ENCODE data around the gene EIF1B.

Gene EIF1B
- long read RNA-seq, transcript EIF1B-201 (4 exons, 1,010 nt), result major isoform, 77 of 85 reads
- long read RNA-seq, partial matches to known transcripts, result 7 of 85 reads
- long read RNA-seq, other reads (novel, unspliced or antisense), result 0 of 85 reads

DNA sequence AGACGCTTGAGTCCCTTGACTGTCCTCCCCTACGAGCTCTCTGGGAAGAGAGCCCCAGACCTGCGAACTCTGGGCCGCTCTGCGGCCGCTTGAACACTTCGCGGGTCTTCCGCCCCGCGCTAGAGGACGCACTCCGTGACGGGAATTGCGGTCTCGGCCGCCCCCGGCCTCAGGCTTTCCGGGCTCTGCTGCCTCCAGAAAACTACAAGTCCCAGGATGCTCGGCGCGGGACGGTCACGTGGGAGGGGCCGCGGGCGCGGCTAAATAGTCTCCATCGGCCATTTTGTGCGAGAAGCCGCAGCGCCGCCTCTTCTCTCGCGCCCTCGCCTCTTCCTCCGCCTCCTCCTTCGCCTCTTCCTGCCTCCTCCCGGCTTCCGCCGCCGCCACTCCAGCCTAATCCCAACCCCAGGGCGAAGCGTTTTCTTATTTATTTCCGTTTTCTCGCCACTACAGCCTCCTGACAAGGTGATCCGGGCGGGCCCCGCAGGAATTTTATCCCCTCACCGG lies at the start of gene EIF1B:
Gene EIF1B (plus strand): TSS at position 290 of the 507 bp plus-strand sequence. CDS start 235 bp downstream, outside the sequence.
- Histone ChIP-seq H3K4me3 (replicated peaks; ENCODE audit: insufficient read depth, low read length) (peak within 1 kb of the TSS; percentile 85), H3K27ac (replicated peaks) (peak within 1 kb of the TSS; percentile 90), H3K27me3 (ENCODE audit: insufficient read depth, poor library complexity, severe bottlenecking) (no peaks in the 10 kb centered on the region)
- peak; percentile 90 to 98 for DNase-seq (ENCODE audit: low read depth in 1 of 2, low spot score in 1 of 2)
- TF ChIP-seq, protein P1, sequence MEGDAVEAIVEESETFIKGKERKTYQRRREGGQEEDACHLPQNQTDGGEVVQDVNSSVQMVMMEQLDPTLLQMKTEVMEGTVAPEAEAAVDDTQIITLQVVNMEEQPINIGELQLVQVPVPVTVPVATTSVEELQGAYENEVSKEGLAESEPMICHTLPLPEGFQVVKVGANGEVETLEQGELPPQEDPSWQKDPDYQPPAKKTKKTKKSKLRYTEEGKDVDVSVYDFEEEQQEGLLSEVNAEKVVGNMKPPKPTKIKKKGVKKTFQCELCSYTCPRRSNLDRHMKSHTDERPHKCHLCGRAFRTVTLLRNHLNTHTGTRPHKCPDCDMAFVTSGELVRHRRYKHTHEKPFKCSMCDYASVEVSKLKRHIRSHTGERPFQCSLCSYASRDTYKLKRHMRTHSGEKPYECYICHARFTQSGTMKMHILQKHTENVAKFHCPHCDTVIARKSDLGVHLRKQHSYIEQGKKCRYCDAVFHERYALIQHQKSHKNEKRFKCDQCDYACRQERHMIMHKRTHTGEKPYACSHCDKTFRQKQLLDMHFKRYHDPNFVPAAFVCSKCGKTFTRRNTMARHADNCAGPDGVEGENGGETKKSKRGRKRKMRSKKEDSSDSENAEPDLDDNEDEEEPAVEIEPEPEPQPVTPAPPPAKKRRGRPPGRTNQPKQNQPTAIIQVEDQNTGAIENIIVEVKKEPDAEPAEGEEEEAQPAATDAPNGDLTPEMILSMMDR (IDR thresholded peaks at IDR 0.05; ENCODE audit: insufficient read depth, low read length), result peak; percentile 62
- peak; percentile 62; the same call in 1 of the 2 replicates for TF ChIP-seq GABPA (IDR thresholded peaks at IDR 0.05; ENCODE audit: low read depth)
- peak; percentile 62 for TF ChIP-seq POLR2AphosphoS5 (IDR thresholded peaks at IDR 0.05; ENCODE audit: low read depth)
- TF ChIP-seq SPI1 (IDR thresholded peaks at IDR 0.05; ENCODE audit: borderline replicate concordance, low read depth), result peak; percentile 11; the same call in 1 of the 2 replicates
- TF ChIP-seq, protein P2, sequence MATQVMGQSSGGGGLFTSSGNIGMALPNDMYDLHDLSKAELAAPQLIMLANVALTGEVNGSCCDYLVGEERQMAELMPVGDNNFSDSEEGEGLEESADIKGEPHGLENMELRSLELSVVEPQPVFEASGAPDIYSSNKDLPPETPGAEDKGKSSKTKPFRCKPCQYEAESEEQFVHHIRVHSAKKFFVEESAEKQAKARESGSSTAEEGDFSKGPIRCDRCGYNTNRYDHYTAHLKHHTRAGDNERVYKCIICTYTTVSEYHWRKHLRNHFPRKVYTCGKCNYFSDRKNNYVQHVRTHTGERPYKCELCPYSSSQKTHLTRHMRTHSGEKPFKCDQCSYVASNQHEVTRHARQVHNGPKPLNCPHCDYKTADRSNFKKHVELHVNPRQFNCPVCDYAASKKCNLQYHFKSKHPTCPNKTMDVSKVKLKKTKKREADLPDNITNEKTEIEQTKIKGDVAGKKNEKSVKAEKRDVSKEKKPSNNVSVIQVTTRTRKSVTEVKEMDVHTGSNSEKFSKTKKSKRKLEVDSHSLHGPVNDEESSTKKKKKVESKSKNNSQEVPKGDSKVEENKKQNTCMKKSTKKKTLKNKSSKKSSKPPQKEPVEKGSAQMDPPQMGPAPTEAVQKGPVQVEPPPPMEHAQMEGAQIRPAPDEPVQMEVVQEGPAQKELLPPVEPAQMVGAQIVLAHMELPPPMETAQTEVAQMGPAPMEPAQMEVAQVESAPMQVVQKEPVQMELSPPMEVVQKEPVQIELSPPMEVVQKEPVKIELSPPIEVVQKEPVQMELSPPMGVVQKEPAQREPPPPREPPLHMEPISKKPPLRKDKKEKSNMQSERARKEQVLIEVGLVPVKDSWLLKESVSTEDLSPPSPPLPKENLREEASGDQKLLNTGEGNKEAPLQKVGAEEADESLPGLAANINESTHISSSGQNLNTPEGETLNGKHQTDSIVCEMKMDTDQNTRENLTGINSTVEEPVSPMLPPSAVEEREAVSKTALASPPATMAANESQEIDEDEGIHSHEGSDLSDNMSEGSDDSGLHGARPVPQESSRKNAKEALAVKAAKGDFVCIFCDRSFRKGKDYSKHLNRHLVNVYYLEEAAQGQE (IDR thresholded peaks at IDR 0.05; ENCODE audit: insufficient replicate concordance, low read depth), result no peak

DNA sequence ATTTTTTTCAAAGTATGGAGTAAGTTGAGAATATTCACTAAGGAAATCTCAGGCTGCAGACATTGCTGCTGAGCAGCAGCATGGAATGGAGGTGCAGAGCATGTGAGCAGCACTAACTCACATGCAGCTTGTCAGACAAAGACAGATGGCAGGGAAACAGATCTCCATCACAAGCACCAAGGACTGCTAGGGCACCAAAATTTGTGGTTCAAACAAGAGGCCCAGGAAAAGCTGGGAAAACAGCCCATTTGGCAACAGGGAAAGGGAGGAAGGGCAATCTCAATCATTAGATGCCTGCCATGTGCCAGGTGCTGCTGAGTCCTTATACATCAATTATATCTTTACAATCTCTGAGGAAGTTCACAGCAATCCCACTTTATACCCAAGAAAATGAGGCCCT lies 47.2 kb upstream of the EIF1B start:
- no peak for TF ChIP-seq GABPA (IDR thresholded peaks at IDR 0.05; ENCODE audit: low read depth)
- TF ChIP-seq POLR2AphosphoS5 (IDR thresholded peaks at IDR 0.05; ENCODE audit: low read depth), result no peak
- no peak for TF ChIP-seq SPI1 (IDR thresholded peaks at IDR 0.05; ENCODE audit: borderline replicate concordance, low read depth)
- TF ChIP-seq, protein P2 (IDR thresholded peaks at IDR 0.05; ENCODE audit: insufficient replicate concordance, low read depth), result no peak
- TF ChIP-seq, protein P1 (IDR thresholded peaks at IDR 0.05; ENCODE audit: insufficient read depth, low read length), result no peak
- H3K4me3 ChIP-seq (replicated peaks; ENCODE audit: insufficient read depth, low read length), result no peak overlapping the region
- DNase-seq (ENCODE audit: low read depth in 1 of 2, low spot score in 1 of 2), result no peak
- H3K27ac ChIP-seq (replicated peaks), result no peak overlapping the region
- no peaks in the 10 kb centered on the region for H3K27me3 ChIP-seq (ENCODE audit: insufficient read depth, poor library complexity, severe bottlenecking)

DNA sequence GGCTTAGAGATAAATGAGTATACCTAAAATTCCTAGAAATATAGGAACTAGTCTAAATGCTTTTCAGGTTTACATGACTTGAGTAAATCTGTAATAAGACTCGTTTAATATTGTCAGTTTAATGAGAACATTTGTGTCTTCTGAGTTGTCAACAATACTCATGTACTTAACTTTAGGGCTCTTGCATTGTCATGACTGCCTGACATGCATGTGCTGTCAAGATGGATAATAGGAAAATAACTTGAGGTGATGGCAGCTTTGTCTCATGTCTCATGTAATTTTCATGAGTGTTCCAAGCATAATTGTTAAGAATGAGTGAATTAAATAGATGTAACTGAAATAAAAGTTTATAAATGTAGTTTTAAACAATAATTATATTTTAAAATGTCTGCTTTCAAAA lies 45.1 kb upstream of the EIF1B start:
- DNase-seq (ENCODE audit: low read depth in 1 of 2, low spot score in 1 of 2), result no peak
- Histone ChIP-seq H3K27me3 (ENCODE audit: insufficient read depth, poor library complexity, severe bottlenecking) (no peaks in the 10 kb centered on the region), H3K4me3 (replicated peaks; ENCODE audit: insufficient read depth, low read length) (no peak overlapping the region), H3K27ac (replicated peaks) (no peak overlapping the region)
- TF ChIP-seq GABPA (IDR thresholded peaks at IDR 0.05; ENCODE audit: low read depth) (no peak), POLR2AphosphoS5 (IDR thresholded peaks at IDR 0.05; ENCODE audit: low read depth) (no peak), SPI1 (IDR thresholded peaks at IDR 0.05; ENCODE audit: borderline replicate concordance, low read depth) (no peak)
- TF ChIP-seq, protein P1 (IDR thresholded peaks at IDR 0.05; ENCODE audit: insufficient read depth, low read length), result no peak
- TF ChIP-seq, protein P2 (IDR thresholded peaks at IDR 0.05; ENCODE audit: insufficient replicate concordance, low read depth), result no peak

Measured in HL-60 (cell line).